Muscle of arm (tissue), 12 donors: ENCODE results near the gene NRARP. TPM values are rescaled to one million over a fixed set of nuclear protein-coding genes. Genes with fewer than 3 reads are reported as not detected.

Experiments used
- polyA plus RNA-seq, 12 donors: library from polyadenylated mRNA; unstranded; fragments of 120-200 nt; gene quantifications; one replicate each; pipeline ENCODE4 v1.2.1, GENCODE V29; 2013; ENCODE audit not compliant: insufficient read length in 12 of 12

NRARP gene
- polyA plus RNA-seq, 12 donors: 2.6 to 28.7 (median 4.3) TPM; not detected in 1

Other genes starting within 250 kb of the NRARP start
- 10 to 100 TPM in 7 of 12 donors, 1 to 10 TPM in 4, not detected in 1; 8.6 to 21.8 (median 12.8) TPM for gene ENTPD2, start 248.2 kb downstream of the NRARP start, polyA plus RNA-seq
- 1 to 10 TPM in 11 of 12 donors, not detected in 1; 2.0 to 8.0 (median 3.3) TPM for gene SAPCD2, start 231.7 kb downstream of the NRARP start, polyA plus RNA-seq
- gene UAP1L1, start 224.8 kb downstream of the NRARP start, polyA plus RNA-seq: 1 to 10 TPM in 10 of 12 donors, not detected in 2; 1.4 to 3.8 (median 1.8) TPM
- gene MAN1B1, start 215.3 kb downstream of the NRARP start, polyA plus RNA-seq: 10 to 100 TPM in 11 of 12 donors, not detected in 1; 34.2 to 65.1 (median 37.7) TPM
- gene DPP7, start 187.5 kb downstream of the NRARP start, polyA plus RNA-seq: 10 to 100 TPM in 11 of 12 donors, not detected in 1; 16.7 to 86.0 (median 23.7) TPM
- under 1 TPM in 4 of 12 donors, not detected in 8; 0.09 to 0.84 (median 0.14) TPM for gene GRIN1, start 163.1 kb downstream of the NRARP start, polyA plus RNA-seq
- gene LRRC26, start 132.2 kb downstream of the NRARP start, polyA plus RNA-seq: not detected
- not detected for gene TMEM210, start 130.2 kb downstream of the NRARP start, polyA plus RNA-seq
- gene ANAPC2, start 113.7 kb downstream of the NRARP start, polyA plus RNA-seq: 10 to 100 TPM in 11 of 12 donors, not detected in 1; 21.1 to 36.5 (median 30.4) TPM
- gene SSNA1, start 113.6 kb downstream of the NRARP start, polyA plus RNA-seq: 10 to 100 TPM in 11 of 12 donors, not detected in 1; 36.2 to 86.3 (median 45.8) TPM
- 10 to 100 TPM in 2 of 12 donors, 1 to 10 TPM in 9, not detected in 1; 4.2 to 10.4 (median 7.9) TPM for gene TPRN, start 101.5 kb downstream of the NRARP start, polyA plus RNA-seq
- gene TMEM203, start 96.6 kb downstream of the NRARP start, polyA plus RNA-seq: 10 to 100 TPM in 11 of 12 donors, not detected in 1; 20.7 to 39.2 (median 31.1) TPM
- gene NDOR1, start 96.6 kb downstream of the NRARP start, polyA plus RNA-seq: 10 to 100 TPM in 2 of 12 donors, 1 to 10 TPM in 9, not detected in 1; 4.9 to 13.3 (median 6.9) TPM
- gene RNF208, start 80.0 kb downstream of the NRARP start, polyA plus RNA-seq: 1 to 10 TPM in 10 of 12 donors, not detected in 2; 1.7 to 7.1 (median 2.3) TPM
- 1 to 10 TPM in 9 of 12 donors, under 1 TPM in 1, not detected in 2; 0.91 to 3.2 (median 2.1) TPM for gene CYSRT1, start 77.1 kb downstream of the NRARP start, polyA plus RNA-seq
- gene RNF224, start 74.8 kb downstream of the NRARP start, polyA plus RNA-seq: 1 to 10 TPM in 7 of 12 donors, under 1 TPM in 3, not detected in 2; 0.66 to 2.9 (median 1.3) TPM
- 1 to 10 TPM in 6 of 12 donors, under 1 TPM in 4, not detected in 2; 0.43 to 1.6 (median 1.0) TPM for gene SLC34A3, start 71.4 kb downstream of the NRARP start, polyA plus RNA-seq
- gene TUBB4B, start 61.0 kb downstream of the NRARP start, polyA plus RNA-seq: 100 to 1,000 TPM in 11 of 12 donors, not detected in 1; 121 to 306 (median 157) TPM
- under 1 TPM in 6 of 12 donors, not detected in 6; 0.24 to 0.54 (median 0.30) TPM for gene STPG3, start 51.0 kb downstream of the NRARP start, polyA plus RNA-seq
- gene NELFB, start 46.9 kb downstream of the NRARP start, polyA plus RNA-seq: 10 to 100 TPM in 11 of 12 donors, not detected in 1; 31.1 to 52.0 (median 39.2) TPM
- 10 to 100 TPM in 1 of 12 donors, 1 to 10 TPM in 10, not detected in 1; 3.5 to 14.8 (median 4.4) TPM for gene TOR4A, start 24.5 kb downstream of the NRARP start, polyA plus RNA-seq
- gene EXD3, start 120.9 kb upstream of the NRARP start, polyA plus RNA-seq: 10 to 100 TPM in 8 of 12 donors, 1 to 10 TPM in 3, not detected in 1; 6.7 to 21.6 (median 11.6) TPM
- gene NOXA1, start 121.1 kb upstream of the NRARP start, polyA plus RNA-seq: 1 to 10 TPM in 10 of 12 donors, not detected in 2; 1.4 to 3.1 (median 2.4) TPM
- gene ENTPD8, start 139.1 kb upstream of the NRARP start, polyA plus RNA-seq: 1 to 10 TPM in 1 of 12 donors, under 1 TPM in 10, not detected in 1; 0.11 to 6.2 (median 0.34) TPM
- gene NSMF, start 157.1 kb upstream of the NRARP start, polyA plus RNA-seq: 10 to 100 TPM in 11 of 12 donors, not detected in 1; 13.4 to 40.8 (median 17.9) TPM
- 1 to 10 TPM in 11 of 12 donors, not detected in 1; 1.3 to 4.6 (median 2.9) TPM for gene PNPLA7, start 248.1 kb upstream of the NRARP start, polyA plus RNA-seq
- gene MRPL41, start 249.6 kb upstream of the NRARP start, polyA plus RNA-seq: 10 to 100 TPM in 11 of 12 donors, not detected in 1; 15.2 to 30.8 (median 18.1) TPM